ENCODE measurements around the gene GLP1R.

The GLP1R gene

DNA sequence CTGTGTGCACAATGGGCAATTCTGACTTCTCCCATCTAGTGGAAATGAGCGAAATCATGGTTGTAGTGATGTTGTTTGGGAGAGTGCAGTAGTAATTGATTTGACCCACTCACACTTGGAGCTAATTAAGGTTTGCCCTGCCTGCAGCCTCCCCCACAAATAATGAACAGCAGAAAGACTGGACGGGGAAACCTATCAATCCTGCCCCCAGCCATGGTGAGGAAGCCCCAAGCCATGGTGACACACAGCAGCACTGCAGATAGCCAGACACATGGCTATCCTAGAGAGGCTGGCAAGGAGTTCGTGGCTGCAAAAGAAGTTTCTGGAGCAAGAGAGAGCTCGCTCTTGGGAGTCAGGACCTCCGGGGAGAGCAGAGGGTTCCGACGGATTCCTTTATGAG is 38.6 kb downstream of the GLP1R start:
- DNase-seq = no peak

DNA sequence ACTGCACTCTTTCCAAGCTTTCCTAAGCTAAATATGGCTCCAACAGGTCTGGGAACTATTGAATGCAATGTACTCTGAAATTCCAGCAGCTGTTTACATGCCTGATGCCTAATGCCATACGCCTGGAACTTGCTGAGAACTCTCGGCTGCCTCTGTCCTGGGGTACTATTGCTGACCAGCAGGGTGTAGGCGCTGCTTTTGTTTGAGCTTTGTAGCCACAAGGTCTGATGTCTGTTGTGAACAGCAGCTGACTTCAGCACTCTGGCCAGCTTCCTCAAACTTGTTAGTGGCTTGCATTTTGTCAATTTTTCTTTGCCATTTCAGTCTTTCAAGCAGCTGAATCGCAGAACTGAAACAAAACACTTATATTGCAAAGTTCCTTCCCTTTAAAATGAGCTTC is 39.8 kb downstream of the GLP1R start:
- no peak for DNase-seq

DNA sequence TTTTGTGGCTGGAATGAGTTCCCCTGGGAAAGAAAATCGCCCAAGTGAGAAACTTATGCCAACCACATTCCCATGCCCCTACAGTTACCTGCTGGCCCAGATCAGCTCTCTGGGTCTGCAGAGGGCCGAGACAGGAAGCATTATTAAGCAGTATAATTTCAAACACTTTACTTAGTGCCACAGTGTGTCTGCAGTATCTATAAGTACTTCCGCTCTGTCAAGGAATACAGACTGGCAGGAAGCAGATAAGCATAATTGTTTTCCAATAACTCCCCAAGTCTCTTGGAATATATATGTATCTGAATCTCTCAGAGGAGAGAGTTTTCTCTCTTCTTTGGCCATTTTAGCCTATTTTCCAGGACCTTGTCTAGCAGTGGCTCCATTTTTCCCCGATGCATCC is 41.5 kb downstream of the GLP1R start:
- DNase-seq = no peak

DNA sequence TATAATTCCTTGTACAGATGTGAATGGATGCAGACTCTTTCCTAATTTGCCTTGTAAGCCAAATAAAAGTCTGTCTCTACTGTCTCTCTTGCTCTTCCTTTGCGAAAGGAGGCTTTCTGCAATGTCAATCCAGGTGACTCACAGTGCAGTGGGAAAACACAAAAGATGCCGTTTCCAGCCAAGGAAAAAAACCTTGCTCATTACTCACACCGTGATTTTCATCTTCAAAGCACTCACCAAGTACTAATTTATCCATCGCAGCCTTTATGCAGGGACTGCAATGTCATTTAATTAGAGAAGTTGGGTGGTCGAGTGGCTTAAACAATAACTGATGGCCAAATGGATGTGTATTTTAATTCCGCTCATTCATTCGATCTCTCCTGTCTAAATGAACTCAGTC is 42.6 kb downstream of the GLP1R start:
- no peak for DNase-seq

DNA sequence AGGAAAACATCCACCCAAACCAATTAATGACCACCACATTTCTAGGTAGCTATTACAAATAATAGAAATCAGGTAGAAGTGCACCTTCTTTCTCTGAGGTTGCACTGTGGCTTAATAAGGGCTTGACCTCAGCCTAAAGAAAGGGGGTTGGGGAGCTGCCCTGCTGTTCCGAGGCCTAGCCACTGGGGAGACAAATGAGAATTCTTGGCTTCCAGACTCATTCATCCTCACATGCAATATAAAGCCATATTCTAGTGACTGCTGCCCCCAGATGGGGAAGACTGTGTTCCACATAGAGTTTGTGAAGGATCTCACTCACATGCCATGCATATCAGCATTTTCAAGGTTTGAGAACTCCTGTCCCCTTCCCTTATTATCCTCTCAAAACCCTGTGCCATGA is 43.5 kb downstream of the GLP1R start:
- DNase-seq = no peak

DNA sequence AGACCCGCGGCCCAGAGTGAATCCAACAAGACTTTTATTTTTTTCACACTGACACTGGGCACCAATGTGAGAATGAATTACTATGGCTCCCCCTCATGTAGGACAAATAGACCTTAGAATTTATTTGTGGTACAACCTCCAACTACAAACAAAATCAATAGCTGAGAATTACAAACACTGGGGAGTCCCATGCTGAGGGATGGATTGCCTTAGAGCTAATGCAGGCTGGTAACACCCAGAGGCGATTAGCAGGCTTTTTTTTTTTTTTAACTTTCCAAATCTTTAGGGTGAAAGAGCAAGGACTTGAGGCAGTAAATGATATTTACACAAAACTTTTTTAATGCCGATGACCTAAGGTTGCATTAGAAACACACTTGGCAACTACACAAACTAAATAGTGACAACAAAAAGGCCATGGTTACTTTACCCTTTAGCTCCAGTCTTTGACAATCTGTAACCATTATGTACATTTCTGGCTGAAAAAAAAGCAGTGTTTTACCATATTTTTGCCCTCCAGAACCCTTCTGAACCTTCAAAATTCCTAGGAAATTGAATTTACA is 44.6 kb downstream of the GLP1R start:
- no peak for DNase-seq

DNA sequence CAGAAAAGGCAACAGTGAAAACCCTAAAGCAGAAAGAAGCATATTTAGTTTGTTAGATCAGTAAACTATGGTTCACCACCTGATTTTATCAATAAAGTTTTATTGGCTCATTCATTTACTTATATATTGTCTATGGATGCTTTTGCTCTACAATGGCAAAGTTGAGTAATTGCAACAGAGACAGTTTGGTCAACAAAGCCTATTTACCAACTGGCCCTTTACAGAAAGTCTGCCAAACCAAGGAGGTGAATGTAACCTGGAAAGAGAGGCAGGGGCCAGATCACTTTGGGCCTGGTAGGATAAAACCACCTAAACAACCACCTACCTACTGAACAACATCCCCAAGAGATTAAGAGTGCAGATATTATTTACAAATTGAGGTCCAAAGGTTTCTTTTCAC is 47.0 kb downstream of the GLP1R start:
- DNase-seq = no peak

DNA sequence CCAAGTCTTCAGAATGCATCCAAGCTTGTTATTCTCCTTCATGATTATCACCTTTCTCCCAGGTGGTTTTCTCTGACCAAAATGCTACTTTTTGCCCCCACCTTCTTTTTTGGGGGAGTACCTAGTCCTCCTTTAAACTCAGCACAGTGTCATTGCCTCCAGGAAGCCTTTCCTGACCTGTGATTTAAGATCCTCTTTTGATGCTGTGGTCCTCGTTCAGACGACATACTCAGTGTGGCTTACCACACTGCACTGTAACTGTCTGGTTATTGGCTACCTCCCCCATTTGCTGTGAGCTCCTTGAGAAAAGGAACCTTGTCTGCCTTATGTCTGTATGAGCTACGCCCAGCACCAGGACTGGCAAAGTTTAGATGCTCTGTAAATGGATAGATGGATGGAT is 51.8 kb downstream of the GLP1R start:
- DNase-seq = no peak

DNA sequence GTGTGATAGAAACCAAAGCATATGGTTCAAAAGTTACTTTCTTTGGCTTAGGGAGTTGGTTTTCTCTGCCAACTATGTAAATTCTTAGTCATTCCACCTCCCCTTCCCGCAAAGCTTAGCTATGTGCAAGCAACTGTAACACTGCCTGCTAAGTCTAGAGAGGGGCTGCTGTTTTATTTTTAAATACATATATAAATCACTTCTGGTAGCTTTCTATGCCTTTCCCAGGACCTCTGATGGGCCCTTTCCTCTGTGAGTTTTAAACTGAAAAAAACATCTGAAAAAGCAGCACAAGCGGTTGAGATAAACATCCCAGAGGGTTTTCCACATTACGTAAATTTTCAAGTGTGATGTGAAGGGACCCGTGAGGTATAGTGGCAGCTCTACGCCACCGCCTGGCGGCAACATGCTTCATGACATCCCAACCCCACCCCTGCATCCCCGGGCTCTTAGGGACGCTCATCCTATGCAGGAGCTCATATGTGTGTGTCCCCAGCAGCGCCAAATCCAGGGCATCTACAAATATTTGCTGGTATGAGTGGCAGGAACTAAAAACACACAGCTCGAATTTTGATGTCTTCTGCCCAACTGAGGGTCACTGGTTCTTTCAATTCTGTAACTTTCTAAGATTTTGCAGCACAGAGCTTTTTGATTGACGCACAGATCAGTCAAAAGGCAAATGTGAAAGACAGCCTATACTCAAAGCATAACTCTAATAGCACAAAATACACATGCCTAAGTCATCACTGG is 53.7 kb downstream of the GLP1R start:
- no peak for DNase-seq

DNA sequence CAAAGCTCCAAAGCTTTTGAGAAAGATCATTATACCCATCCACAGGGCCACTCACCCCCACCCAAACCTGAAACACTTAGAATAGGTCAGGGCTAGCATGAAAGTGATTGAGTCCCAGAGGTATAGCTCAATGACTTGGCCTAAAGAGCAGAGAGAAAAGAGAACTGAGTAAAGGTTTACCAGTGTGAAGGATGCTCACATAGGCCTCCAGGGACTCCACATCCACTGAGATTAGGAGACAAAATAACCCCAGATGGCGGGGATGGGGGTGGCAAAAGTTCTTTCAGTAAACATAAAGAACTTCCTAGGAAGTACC is 54.2 kb downstream of the GLP1R start:
- DNase-seq = no peak

DNA sequence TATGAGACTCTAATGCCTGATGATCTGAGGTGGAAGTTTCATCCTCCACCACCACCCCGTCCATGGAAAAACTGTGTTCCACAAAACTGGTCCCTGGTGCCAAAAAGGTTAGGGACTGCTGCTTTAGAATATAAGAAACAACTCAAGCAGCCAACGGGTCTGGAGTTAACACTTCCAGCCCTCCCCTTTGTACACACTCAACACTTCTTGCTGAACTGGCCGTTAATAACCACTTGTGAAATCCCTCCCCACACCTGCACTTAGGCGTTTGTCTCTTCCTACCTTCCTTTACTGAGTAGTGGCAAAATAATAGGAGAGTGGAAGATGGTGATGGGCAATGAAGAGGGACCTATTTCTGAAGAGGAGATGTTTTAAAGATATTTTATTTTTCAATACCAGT is 55.9 kb downstream of the GLP1R start:
- DNase-seq = no peak

DNA sequence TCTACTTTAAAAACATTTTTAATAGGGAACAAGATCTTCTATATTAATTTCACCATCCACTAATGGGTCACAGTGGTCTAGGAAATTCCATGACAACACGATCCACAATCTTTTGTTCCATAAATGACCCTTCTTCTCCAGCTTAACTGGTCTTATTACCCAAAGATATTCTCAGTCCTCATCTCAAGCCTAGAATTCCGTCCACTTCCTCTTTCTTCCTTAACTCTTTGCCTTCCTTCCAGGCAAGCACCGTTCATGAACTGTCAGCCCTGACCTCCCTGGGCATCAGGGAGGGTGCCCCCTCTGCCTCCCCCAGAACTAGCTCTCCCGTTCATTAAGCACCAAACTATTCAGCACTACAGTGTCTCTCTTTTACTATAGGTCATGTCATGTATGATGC is 58.5 kb downstream of the GLP1R start:
- DNase-seq = no peak

DNA sequence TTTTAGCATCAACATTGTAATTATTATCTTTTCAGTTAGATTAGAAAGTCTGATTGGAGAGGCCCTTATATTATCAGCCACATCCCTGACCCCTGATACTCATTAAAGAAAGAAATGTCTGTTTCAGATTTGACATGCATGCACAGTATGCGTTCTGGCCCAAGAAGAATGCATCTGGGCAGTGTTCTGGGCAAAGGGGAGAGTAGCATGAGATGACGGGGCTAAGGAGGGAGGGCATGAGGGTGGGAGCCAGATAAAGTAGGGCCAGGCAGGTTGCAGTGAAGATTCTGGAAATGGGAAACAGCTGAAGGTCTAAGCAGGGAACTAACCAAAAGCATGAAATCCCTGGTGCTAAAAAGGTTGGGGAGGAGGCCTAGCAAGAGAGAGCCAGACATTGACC is 59.1 kb downstream of the GLP1R start:
- DNase-seq = no peak

DNA sequence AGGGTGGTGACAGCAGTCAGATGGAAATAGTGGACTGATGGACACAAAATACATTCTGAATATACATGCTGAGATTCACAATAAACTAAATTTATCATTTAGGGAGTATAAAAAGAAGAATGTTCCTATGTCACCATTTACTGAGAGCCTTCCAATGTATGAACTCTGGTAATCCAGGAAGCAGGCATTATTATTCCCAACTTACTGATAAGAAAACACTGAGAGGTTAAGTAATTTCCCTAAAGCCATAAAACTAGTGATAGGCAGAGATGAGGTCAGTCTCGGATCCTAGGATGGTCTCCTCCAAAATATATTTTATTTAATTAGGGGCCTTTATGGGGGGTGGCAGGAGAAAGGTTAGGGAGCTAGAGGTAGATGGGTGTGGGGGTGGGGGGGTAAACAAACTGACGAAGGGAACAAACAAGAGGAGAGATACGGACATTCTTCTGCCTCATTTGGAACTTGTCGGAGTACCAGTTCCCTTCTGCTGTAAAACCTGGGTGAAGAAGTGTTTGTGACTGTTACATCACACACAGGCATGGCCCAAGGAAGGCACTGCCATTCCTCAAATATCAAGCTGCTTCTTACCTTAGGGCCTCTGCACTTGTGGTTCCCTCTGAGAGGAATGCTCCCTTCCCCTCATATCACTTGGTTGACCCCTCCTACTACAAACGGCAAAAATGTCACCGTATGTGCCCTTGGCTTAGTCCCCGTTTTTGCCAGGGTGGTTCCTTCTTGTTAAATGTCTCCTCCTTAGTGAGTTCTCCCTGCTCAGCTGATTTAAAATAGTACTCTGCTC is 59.7 kb downstream of the GLP1R start:
- DNase-seq = no peak

DNA sequence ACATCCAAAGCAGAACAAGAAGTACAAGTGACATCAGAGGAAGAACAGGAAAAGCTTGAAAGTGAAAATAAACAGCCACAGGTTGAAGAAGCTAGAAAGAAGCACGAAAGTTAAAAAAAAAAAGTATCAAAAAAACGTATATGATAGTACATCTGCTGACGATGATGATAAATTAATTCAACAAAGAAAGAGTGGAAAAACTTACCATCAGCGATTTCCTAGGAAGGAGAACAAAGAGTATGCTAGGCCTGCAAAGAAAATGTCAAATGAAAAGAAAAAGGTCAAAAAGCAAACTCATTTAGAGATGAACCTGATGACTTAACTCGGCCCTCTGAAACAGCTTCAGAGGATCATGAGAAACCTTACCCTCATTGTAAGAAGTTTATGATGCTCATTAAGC is 62.7 kb downstream of the GLP1R start:
- no peak for DNase-seq

DNA sequence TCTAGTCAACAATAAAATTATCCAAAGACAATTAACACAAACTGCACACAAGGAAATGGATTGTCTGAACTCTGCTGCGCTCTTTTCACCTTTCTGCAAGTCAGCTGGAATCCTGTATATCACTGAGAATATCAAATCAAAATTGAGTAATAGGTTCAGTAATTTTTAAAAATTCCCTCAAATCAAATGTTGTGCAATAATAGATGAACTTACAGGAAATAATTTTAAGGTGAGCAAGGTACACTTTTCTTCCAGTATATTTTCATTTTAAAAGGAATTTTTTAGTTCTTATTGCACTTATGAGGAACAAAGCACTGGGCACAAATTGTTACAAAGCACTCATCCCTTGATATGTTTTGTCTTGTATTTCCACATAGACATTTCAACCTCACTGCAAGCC is 65.2 kb downstream of the GLP1R start:
- DNase-seq = no peak

DNA sequence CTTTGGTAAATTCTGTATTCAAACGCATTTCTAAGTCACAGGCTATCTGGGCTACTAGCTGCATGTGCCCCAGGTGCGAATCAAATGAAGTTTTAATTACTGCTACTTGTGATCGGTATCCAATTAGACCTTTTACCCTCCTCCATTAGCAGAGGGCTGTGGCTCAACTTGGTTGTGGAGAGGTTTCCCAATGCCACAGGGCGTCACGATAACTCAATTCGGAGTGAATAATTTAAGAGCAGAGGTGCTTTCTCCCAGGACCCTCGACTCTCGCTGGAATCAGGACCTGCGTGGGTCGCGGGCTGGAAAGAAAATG is 65.8 kb downstream of the GLP1R start:
- no peak for DNase-seq

DNA sequence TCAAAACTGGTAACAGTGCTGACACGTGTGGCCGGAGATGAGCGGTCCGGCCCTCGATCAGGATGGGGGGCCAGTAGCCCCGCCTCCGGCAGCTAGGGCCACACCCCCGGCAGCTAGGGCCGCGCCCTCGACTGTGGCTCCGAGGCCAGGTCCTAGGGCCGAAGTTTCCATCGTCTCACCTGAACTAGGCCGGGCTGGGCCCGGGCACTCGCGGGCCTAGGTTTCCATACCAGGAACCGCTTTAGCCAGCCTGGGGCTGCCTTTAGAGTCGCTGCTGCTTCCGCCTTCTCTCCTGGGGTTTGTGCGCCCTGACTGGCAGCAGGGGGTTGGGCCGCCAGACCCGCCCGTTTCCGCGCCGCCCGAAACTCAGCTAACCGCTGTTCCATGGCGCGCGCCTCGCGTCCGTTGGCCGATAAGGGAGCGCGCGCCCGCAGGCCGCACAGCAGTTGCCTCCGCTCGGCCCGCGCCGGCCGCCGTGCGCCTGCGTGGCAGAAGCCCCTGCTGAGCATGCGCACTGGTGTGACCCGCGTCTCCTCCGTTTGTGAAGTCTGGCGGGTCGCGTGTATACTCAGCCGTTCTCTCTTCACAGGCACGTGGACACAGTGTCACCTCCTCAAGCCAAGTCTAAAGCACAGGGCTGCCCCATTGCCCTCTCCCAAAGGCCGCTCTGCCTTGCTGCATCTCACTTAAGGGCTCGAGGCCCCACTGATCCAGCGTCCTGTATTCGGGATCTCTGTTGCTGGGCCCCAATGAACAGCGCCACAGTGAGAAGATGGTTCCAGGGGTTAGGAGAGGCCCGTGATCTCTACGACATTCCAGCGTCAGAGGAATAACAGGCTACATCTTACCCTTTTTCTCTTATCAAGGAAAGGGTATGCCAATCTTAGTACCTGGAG is 66.4 kb downstream of the GLP1R start, which contains the start of gene SAYSD1:
SAYSD1 (minus strand) TSS at position 483 of the 896 bp plus-strand sequence; CDS start at position 386, 97 bp downstream.
- DNase-seq = peak; percentile 80

DNA sequence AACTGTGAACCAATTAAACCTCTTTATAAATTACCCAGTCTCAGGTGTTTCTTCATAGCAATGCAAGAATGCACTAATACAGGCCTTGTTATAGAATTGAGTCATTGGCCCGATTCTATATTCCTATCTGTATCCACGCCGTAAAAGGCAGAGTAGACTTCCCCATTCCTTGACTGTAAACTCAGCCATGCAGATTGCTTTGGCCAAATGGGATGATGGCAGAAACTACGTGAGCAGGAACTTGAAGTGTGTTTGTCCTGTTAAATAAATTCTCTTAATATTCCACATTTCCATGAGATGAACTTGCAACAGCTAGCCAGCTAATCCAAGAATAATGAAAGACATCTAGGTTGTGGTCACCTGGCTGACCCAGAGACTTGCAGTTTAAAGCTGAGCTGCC is 70.3 kb downstream of the GLP1R start:
- DNase-seq = no peak

DNA sequence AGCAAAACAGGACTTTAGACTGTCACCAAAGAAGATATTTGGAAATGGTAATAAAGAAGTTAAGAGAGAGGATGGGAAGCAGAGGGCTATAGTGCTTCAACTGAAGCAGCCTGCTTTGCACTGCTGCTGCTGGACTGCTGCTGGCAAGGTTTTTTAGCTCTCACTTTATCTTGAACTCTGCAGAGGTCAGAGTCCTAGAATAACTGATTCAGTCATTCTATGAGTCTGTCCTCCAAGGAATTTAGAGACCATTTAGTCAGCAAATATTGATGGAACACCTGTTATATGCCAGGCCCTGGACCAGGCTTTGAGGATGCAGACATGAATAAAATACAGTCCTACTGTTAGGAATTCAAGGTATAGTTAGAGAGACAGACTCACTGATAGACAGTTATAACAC is 75.5 kb downstream of the GLP1R start:
- no peak for DNase-seq

DNA sequence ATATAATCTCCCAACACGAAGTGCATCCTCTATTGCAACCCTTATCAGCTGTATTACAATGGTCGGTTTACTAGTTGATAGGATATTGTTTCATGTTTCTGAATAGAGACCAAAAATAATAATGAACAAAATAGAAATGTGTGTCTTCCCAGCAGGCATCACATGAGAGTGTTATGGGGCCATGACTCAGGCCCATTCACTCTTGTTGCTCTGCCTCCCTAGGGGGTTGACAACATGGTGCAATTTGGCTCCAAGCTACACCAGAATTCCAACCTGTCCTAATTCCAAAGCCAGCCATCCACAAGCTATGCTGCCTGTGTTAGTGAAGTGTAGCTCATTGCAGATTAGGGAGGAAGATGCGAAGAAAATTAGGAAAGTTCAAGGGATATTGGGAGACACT is 79.5 kb downstream of the GLP1R start:
- no peak for DNase-seq

DNA sequence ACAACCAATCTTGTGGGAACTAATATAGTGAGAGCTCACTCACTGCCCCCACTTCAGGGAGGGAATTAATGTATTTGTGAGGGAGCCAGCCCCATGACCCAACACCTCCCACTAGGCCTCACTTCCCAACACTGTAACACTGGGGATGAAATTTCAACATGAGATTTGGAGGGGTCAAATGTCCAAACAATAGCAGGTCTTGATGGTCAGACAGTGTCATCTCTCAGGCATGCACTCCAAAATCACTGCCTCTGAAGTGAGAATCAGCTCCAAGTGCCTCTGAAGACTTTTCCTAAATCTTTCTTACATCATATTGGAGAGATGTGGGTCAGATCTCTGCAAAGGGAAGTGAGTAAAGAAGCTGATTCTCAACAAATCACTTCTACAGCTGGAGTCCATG is 80.3 kb downstream of the GLP1R start:
- DNase-seq = no peak

DNA sequence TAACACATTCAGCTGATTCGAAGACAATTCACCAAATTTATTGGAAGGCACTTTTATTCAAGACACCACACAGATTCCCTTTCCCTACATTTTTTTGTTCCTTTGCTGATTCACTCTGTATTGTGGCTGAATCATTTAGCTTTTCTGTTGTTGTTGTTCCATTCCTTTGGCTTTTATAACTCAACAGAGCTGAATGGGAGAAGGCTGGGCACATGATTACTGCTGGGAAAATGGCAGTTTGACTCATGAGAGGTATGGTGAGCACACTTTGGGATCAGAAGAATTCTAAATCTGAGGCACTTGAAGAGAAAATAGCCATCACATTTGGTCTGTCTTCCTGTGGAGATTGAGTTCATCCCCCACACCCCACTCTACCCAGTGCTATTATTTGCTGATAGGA is 82.1 kb downstream of the GLP1R start:
- DNase-seq = no peak

All from effector CD8-positive, alpha-beta T cell (primary cell).